ENCODE data around the gene ZNF701.

DNA sequence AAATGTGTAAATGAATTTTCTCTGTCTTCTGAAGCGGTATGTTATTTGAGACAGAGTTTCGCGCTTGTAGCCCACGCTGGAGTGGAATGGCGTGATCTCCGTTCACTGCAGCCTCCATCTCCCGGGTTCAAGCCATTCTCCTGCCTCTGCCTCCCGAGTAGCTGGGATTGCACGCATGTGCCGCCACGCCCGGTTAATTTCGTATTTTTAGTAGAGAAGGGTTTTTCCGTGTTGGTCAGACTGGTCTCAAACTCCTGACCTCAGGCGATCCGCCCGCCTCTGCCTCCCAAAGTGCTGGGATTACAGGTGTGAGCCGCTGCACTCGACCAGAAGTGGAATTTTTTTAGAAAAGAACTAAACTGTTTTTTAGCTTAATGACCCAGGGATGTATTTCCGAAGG, 46.0 kb upstream of the ZNF701 start:
- TF ChIP-seq KDM3A (CRISPR knock-in tag; IDR thresholded peaks at IDR 0.05; ENCODE audit: low read depth): no peak
- no peak for TF ChIP-seq FOXK1 (CRISPR knock-in tag; IDR thresholded peaks at IDR 0.05; ENCODE audit: borderline replicate concordance, low read depth)

Measured in HepG2 (cell line).